Measurements from ENCODE around the gene PSIP1. TPM values are rescaled to one million over a fixed set of nuclear protein-coding genes. Genes with fewer than 3 reads are reported as not detected.
A peak's percentile ranks its signal among the peaks of the same experiment; 100 is the strongest.

The PSIP1 gene
- total RNA-seq, 3 donors from 2014 or later (not counting 1 experiment from before 2014, with no cell fraction given) = 50.3 to 83.1 (median 72.6) TPM

DNA sequence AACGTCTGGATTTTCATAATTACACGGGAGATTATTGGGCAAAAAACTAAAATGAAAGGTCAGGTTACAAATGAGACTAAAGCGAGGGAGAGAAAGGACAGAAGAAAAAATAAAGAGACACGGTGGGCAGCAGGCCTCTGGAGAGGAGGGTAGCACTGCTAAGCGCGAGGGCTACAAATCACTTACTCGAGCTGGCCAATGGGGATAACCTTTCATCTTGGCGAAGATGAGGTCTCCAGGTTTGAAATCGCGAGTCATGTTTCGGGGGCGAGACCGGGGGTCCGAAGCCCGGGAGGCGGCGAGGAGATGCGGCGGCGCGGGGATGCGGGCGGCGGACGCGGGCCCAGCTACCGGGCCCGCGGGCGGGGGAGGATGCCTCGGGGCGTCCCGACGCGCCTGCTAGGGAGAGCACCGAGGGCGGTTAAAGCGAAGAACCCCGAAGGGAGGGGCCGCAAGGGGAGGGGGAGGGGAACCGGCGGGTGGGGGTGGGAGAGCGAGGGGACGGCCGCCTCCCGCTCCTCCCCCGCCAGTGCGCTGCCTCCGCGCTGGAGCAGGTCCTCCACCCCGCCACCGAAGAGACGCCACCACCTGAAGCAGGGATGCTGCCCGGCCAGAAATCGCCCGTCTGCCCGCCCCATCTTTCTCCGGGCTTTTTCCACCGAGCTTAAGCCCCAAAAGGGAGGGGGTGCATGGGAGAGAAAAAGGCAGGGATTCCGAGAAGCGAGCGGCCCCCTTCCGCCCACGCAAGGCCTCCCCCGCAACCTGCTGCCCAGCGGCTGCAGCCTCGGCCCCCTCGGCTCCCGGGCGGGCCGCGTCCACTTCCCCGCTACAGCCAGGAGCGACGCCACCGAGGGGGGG, 610 bp downstream of the PSIP1 start:
- Mint-ChIP-seq H3K9me3 (no peaks in the 10 kb centered on the region), H3K27me3 (ENCODE audit: low read depth in 2 of 2) (no peaks in the 10 kb centered on the region), H3K4me3 (peak overlapping the region; percentile 96), H3K36me3 (no peaks in the 10 kb centered on the region), H3K27ac (peak overlapping the region; percentile 98), H3K4me1 (peaks cover 43 to 45% of the 10 kb centered on the region in 2 donors)
- intact Hi-C loops (cut with micrococcal nuclease) = loop anchor here (1.0 to 2.0 kb wide), 2 partner anchors 88 to 203 kb away; partner anchors contain the start of genes SNAPC3 and TTC39B
- peaks cover 18% of the 10 kb centered on the region for H3K36me3 ChIP-seq (ENCODE audit: control insufficient read depth, insufficient read depth, low read length)
- WGBS (ENCODE audit: insufficient coverage) = under 1% methylated on average over 66 of the region's 76 CpGs
- H3K9me3 ChIP-seq (ENCODE audit: control insufficient read depth, insufficient read depth, low read length) = no peaks in the 10 kb centered on the region
- peak overlapping the region; percentile 80 for H3K27ac ChIP-seq (ENCODE audit: low read length)
- ATAC-seq = peak; percentile 56 to 59 (median 56)
- TF ChIP-seq, protein P1, sequence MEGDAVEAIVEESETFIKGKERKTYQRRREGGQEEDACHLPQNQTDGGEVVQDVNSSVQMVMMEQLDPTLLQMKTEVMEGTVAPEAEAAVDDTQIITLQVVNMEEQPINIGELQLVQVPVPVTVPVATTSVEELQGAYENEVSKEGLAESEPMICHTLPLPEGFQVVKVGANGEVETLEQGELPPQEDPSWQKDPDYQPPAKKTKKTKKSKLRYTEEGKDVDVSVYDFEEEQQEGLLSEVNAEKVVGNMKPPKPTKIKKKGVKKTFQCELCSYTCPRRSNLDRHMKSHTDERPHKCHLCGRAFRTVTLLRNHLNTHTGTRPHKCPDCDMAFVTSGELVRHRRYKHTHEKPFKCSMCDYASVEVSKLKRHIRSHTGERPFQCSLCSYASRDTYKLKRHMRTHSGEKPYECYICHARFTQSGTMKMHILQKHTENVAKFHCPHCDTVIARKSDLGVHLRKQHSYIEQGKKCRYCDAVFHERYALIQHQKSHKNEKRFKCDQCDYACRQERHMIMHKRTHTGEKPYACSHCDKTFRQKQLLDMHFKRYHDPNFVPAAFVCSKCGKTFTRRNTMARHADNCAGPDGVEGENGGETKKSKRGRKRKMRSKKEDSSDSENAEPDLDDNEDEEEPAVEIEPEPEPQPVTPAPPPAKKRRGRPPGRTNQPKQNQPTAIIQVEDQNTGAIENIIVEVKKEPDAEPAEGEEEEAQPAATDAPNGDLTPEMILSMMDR (IDR thresholded peaks at IDR 0.05) = no peak
- peaks cover 7% of the 10 kb centered on the region for H3K4me1 ChIP-seq (ENCODE audit: control insufficient read depth, insufficient read depth, low read length)
- H3K4me3 ChIP-seq (ENCODE audit: low read length) = peak overlapping the region; percentile 92
- peak in 1 of 2 donors; percentile 83 for DNase-seq
- no peaks in the 10 kb centered on the region for H3K27me3 ChIP-seq (ENCODE audit: control insufficient read depth, insufficient read depth, low read length)

DNA sequence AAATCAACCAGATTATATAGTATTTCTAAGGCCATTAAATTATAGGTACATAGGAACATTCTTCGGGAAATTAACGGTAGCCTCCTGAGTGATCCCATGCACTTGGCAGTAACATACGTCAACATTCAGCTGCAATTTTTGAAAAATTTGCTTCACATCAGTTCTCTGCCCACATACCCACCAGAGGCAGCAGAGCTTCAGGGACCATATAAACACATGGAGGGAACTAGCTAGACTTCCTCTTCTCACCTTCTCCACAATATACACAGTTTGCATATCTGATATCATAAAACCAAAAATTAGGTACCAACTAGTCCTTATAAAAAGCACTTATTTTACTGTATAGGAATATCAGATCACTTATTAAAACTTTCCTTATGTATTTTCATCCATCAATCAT, 4.8 kb downstream of the PSIP1 start:
- no peak for ATAC-seq
- TF ChIP-seq, protein P1 (IDR thresholded peaks at IDR 0.05) = no peak
- peak in 1 of 2 donors; percentile 36 for DNase-seq
- Histone ChIP-seq H3K9me3 (ENCODE audit: control insufficient read depth, insufficient read depth, low read length) (no peaks in the 10 kb centered on the region), H3K36me3 (ENCODE audit: control insufficient read depth, insufficient read depth, low read length) (peaks cover 33% of the 10 kb centered on the region), H3K4me1 (ENCODE audit: control insufficient read depth, insufficient read depth, low read length) (peaks cover 3% of the 10 kb centered on the region), H3K4me3 (ENCODE audit: low read length) (no peak overlapping the region), H3K27me3 (ENCODE audit: control insufficient read depth, insufficient read depth, low read length) (no peaks in the 10 kb centered on the region), H3K27ac (ENCODE audit: low read length) (no peak overlapping the region)
- no peaks in the 10 kb centered on the region for H3K9me3 Mint-ChIP-seq
- no peaks in the 10 kb centered on the region for H3K36me3 Mint-ChIP-seq
- H3K4me1 Mint-ChIP-seq = peaks cover 50 to 55% of the 10 kb centered on the region in 2 donors
- intact Hi-C loops (cut with micrococcal nuclease) = no loop called here
- H3K4me3 Mint-ChIP-seq = no peak overlapping the region
- 76% methylated on average over 3 of the region's 3 CpGs for WGBS (ENCODE audit: insufficient coverage)
- no peaks in the 10 kb centered on the region for H3K27me3 Mint-ChIP-seq (ENCODE audit: low read depth in 2 of 2)
- peak overlapping the region in 1 of 2 donors; percentile 53 for H3K27ac Mint-ChIP-seq

DNA sequence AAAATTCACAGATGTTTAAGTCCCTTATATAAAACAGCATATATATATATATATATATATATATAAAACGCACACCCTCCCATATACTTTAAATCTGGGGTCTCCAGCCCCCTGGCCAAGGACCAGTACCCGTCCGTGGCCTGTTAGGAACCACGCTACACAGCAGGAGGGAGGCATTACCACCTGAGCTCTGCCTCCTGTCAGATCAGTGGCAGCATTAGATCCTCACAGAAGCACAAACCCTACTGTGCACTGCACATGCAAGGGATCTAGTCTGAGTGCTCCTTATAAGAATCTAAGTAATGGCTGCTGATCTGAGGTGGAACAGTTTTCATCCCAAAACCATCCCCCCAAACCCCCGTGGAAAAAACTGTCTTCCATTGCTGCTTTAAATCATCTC, 9.0 kb downstream of the PSIP1 start:
- H3K9me3 Mint-ChIP-seq = no peaks in the 10 kb centered on the region
- intact Hi-C loops (cut with micrococcal nuclease) = no loop called here
- Histone ChIP-seq H3K27ac (ENCODE audit: low read length) (no peak overlapping the region), H3K4me3 (ENCODE audit: low read length) (no peak overlapping the region), H3K36me3 (ENCODE audit: control insufficient read depth, insufficient read depth, low read length) (peaks cover 32% of the 10 kb centered on the region), H3K27me3 (ENCODE audit: control insufficient read depth, insufficient read depth, low read length) (no peaks in the 10 kb centered on the region), H3K9me3 (ENCODE audit: control insufficient read depth, insufficient read depth, low read length) (no peaks in the 10 kb centered on the region), H3K4me1 (ENCODE audit: control insufficient read depth, insufficient read depth, low read length) (no peaks in the 10 kb centered on the region)
- WGBS (ENCODE audit: insufficient coverage) = 94% methylated on average over 3 of the region's 5 CpGs
- H3K36me3 Mint-ChIP-seq = no peaks in the 10 kb centered on the region
- H3K27me3 Mint-ChIP-seq (ENCODE audit: low read depth in 2 of 2) = no peaks in the 10 kb centered on the region
- no peak for ATAC-seq
- no peak for DNase-seq
- no peak overlapping the region for H3K27ac Mint-ChIP-seq
- peaks cover 32 to 42% of the 10 kb centered on the region in 2 donors for H3K4me1 Mint-ChIP-seq
- TF ChIP-seq, protein P1 (IDR thresholded peaks at IDR 0.05) = no peak
- no peak overlapping the region for H3K4me3 Mint-ChIP-seq

Measured in natural killer cell (primary cell).